Right atrium auricular region (tissue), 2 donors: Measurements from ENCODE around the gene CCDC180. TPM values are rescaled to one million over a fixed set of nuclear protein-coding genes. Genes with fewer than 3 reads are reported as not detected.

ENCODE experiments used
- DNase-seq: peaks from one replicate; pipeline ENCODE4 v3.0.0-alpha.2; 2019; ENCODE audit warnings: low spot score
- H3K27ac ChIP-seq, 2 donors: fragments of 200-600 bp; sonication (generic); 1 replicate in 1 of 2; 2 replicates in 1 of 2; pipeline ENCODE4 v1.5.1; 2016 to 2019
- H3K27me3 ChIP-seq, 2 donors: fragments of 200-600 bp; sonication (generic); one replicate each; pipeline versions ENCODE4 v1.5.1 to v1.6.0; 2017 to 2019
- H3K36me3 ChIP-seq: fragments of 200-600 bp; sonication (generic); one replicate; pipeline ENCODE4 v1.5.1; 2016
- H3K4me1 ChIP-seq, 2 donors: fragments of 200-600 bp; sonication (generic); one replicate each; pipeline versions ENCODE4 v1.5.1 to v1.6.0; 2017 to 2019
- H3K4me3 ChIP-seq, 2 donors: fragments of 200-600 bp; sonication (generic); 1 replicate in 1 of 2; 2 replicates in 1 of 2; pipeline ENCODE4 v1.5.1; 2017 to 2019; ENCODE audit warnings: mild to moderate bottlenecking in 1 of 2, moderate library complexity in 1 of 2
- H3K9me3 ChIP-seq, 2 donors: fragments of 200-600 bp; sonication (generic); one replicate each; pipeline ENCODE4 v1.5.1; 2019
- CTCF ChIP-seq, 2 donors: fragments of 200-600 bp; sonication (generic); IDR thresholded peaks; one replicate each; pipeline ENCODE4 v1.5.1; 2019; ENCODE audit warnings: antibody characterized with exemption in 2 of 2
- total RNA-seq, 2 donors: library from RNA; depleted of rRNA; stranded (reverse); fragments of >200 nt; gene quantifications; one replicate each; pipeline ENCODE4 v1.1.0, GENCODE V29; 2016

CCDC180 gene
- total RNA-seq, 2 donors from 2014 or later = 0.96 to 0.98 TPM

GRCh38 chr9:97297889-97298288 lies 9.6 kb upstream of the CCDC180 start:
- peaks cover 0 to 11% of the 10 kb centered on the region in 2 donors for H3K9me3 ChIP-seq
- no peak for TF ChIP-seq CTCF (IDR thresholded peaks at IDR 0.05)
- no peak overlapping the region for H3K4me3 ChIP-seq
- no peak overlapping the region for H3K27ac ChIP-seq
- peaks cover 5% of the 10 kb centered on the region for H3K36me3 ChIP-seq
- no peak for DNase-seq
- H3K27me3 ChIP-seq = no peaks in the 10 kb centered on the region
- H3K4me1 ChIP-seq = peaks cover 0 to 24% of the 10 kb centered on the region in 2 donors

- no peak for TF ChIP-seq CTCF (IDR thresholded peaks at IDR 0.05)
- H3K36me3 ChIP-seq = peaks cover 5% of the 10 kb centered on the region
- no peak overlapping the region for H3K27ac ChIP-seq
- peaks cover 0 to 4% of the 10 kb centered on the region in 2 donors for H3K4me1 ChIP-seq
- no peak for DNase-seq
- peaks cover 0 to 11% of the 10 kb centered on the region in 2 donors for H3K9me3 ChIP-seq
- no peak overlapping the region for H3K4me3 ChIP-seq
- no peaks in the 10 kb centered on the region for H3K27me3 ChIP-seq
These were observed 7.5 kb upstream of the CCDC180 start for GRCh38 chr9:97299809-97300414.

- H3K4me3 ChIP-seq = no peak overlapping the region
- no peak for TF ChIP-seq CTCF (IDR thresholded peaks at IDR 0.05)
- H3K9me3 ChIP-seq = peaks cover 0 to 11% of the 10 kb centered on the region in 2 donors
- no peaks in the 10 kb centered on the region for H3K36me3 ChIP-seq
- H3K4me1 ChIP-seq = no peaks in the 10 kb centered on the region
- H3K27ac ChIP-seq = no peak overlapping the region
- H3K27me3 ChIP-seq = no peaks in the 10 kb centered on the region
- no peak for DNase-seq
These were observed 6.9 kb upstream of the CCDC180 start for GRCh38 chr9:97300586-97300985.

- TF ChIP-seq CTCF (IDR thresholded peaks at IDR 0.05) = no peak
These were observed 5.5 kb upstream of the CCDC180 start for GRCh38 chr9:97301974-97302373.

GRCh38 chr9:97304586-97304985 lies 2.9 kb upstream of the CCDC180 start:
- Histone ChIP-seq H3K36me3 (no peaks in the 10 kb centered on the region), H3K4me3 (no peak overlapping the region), H3K27me3 (no peaks in the 10 kb centered on the region), H3K9me3 (no peaks in the 10 kb centered on the region), H3K27ac (no peak overlapping the region), H3K4me1 (peaks cover 0 to 13% of the 10 kb centered on the region in 2 donors)
- DNase-seq = no peak
- no peak for TF ChIP-seq CTCF (IDR thresholded peaks at IDR 0.05)

More at GRCh38 chr9:97301974-97302373, 5.5 kb upstream of the CCDC180 start:
- Histone ChIP-seq H3K4me3 (no peak overlapping the region), H3K9me3 (peaks cover 0 to 11% of the 10 kb centered on the region in 2 donors), H3K27ac (no peak overlapping the region), H3K4me1 (peaks cover 0 to 5% of the 10 kb centered on the region in 2 donors), H3K27me3 (no peaks in the 10 kb centered on the region), H3K36me3 (no peaks in the 10 kb centered on the region)
- no peak for DNase-seq
